ENCODE data around the gene CCDC80.
"Not testable (repeated sequence)": the region's sequence is repeated elsewhere in the genome, so short reads cannot be mapped to it uniquely, and the experiment has no call there.

CCDC80 gene

GRCh38 chr3:112583105-112583504 lies 57.8 kb downstream of the CCDC80 start:
- no peak for DNase-seq

- peak; percentile 12 to 36 for DNase-seq
Observed at GRCh38 chr3:112582244-112582874, 58.6 kb downstream of the CCDC80 start.

- no peak for DNase-seq
Observed at GRCh38 chr3:112579697-112580096, 61.2 kb downstream of the CCDC80 start.

- peak in 1 of 2 donors; percentile 12 for DNase-seq
Observed at GRCh38 chr3:112579232-112579631, 61.7 kb downstream of the CCDC80 start.

- no peak for DNase-seq
Observed at GRCh38 chr3:112572701-112573100, 68.2 kb downstream of the CCDC80 start.

GRCh38 chr3:112569265-112569664 lies 71.7 kb downstream of the CCDC80 start:
- DNase-seq: no peak

- no peak for DNase-seq
Observed at GRCh38 chr3:112568642-112569041, 72.3 kb downstream of the CCDC80 start.

- DNase-seq: no peak
Observed at GRCh38 chr3:112564940-112565305, 76.0 kb downstream of the CCDC80 start.

- DNase-seq: not testable (repeated sequence)
Observed at GRCh38 chr3:112564247-112564939, 76.5 kb downstream of the CCDC80 start.

GRCh38 chr3:112561734-112562529 lies 79.0 kb downstream of the CCDC80 start, which contains the start of the genes ATG3 and SLC35A5:
Gene ATG3, minus strand, starts transcription at chr3:112561962. Its CDS starts 434 bp downstream, at chr3:112561528.
Gene SLC35A5, plus strand, starts transcription at chr3:112562045. Its CDS starts 1,359 bp downstream, at chr3:112563404.
- DNase-seq: peak; percentile 98 to 99

GRCh38 chr3:112561484-112561733 lies 79.5 kb downstream of the CCDC80 start:
- no peak for DNase-seq

- DNase-seq: peak; percentile 60 to 67
Observed at GRCh38 chr3:112560721-112561483, 80.0 kb downstream of the CCDC80 start.

GRCh38 chr3:112560307-112560706 lies 80.6 kb downstream of the CCDC80 start:
- peak in 1 of 2 donors; percentile 11 for DNase-seq

GRCh38 chr3:112557976-112558375 lies 83.0 kb downstream of the CCDC80 start:
- DNase-seq: no peak

- no peak for DNase-seq
Observed at GRCh38 chr3:112555535-112556170, 85.3 kb downstream of the CCDC80 start.

GRCh38 chr3:112550859-112551258 lies 90.1 kb downstream of the CCDC80 start:
- DNase-seq: no peak
